NK-92 (cell line): ENCODE results near the gene CHAD.

Source experiments
- DNase-seq: peaks from one replicate; lab custom pipeline; 2025; ENCODE audit not compliant: unreplicated experiment; lab: John Stamatoyannopoulos, UW

CHAD gene, protein sequence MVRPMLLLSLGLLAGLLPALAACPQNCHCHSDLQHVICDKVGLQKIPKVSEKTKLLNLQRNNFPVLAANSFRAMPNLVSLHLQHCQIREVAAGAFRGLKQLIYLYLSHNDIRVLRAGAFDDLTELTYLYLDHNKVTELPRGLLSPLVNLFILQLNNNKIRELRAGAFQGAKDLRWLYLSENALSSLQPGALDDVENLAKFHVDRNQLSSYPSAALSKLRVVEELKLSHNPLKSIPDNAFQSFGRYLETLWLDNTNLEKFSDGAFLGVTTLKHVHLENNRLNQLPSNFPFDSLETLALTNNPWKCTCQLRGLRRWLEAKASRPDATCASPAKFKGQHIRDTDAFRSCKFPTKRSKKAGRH

DNA sequence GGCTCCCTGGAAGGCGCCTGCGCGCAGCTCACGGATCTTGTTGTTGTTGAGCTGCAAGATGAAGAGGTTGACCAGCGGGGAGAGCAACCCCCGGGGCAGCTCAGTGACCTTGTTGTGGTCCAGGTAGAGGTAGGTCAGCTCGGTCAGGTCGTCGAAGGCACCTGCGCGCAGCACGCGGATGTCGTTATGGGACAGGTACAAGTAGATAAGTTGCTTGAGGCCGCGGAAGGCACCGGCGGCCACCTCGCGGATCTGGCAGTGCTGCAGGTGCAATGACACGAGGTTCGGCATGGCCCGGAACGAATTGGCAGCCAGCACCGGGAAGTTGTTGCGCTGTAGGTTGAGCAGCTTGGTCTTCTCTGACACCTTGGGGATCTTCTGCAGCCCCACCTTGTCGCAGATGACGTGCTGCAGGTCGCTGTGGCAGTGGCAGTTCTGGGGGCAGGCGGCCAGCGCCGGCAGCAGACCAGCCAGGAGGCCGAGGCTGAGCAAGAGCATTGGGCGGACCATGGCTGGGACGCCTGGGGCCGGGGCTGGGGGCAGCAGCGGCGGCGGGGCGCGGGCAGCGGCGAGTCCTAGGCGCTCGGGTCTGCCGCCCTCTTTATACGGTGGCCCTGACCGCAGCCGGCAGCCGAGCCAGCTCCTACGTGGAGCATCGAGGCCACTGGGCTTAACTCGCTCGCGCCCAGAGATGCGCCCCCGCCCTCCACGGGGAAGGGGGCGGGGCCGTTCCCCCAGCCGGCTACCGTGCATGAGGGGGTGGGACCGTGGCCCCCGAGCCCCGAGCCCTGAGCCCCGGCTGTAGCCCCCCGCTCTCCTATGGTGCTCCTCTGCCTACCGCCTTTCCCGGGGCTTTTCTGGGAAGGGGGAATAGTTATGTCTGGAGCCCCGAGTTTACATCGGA lies at the start of gene CHAD:
Gene CHAD, minus strand, starts transcription at position 577 of the 904 bp plus-strand sequence. Its CDS starts 67 bp downstream, at position 510.
- DNase-seq, result no peak

DNA sequence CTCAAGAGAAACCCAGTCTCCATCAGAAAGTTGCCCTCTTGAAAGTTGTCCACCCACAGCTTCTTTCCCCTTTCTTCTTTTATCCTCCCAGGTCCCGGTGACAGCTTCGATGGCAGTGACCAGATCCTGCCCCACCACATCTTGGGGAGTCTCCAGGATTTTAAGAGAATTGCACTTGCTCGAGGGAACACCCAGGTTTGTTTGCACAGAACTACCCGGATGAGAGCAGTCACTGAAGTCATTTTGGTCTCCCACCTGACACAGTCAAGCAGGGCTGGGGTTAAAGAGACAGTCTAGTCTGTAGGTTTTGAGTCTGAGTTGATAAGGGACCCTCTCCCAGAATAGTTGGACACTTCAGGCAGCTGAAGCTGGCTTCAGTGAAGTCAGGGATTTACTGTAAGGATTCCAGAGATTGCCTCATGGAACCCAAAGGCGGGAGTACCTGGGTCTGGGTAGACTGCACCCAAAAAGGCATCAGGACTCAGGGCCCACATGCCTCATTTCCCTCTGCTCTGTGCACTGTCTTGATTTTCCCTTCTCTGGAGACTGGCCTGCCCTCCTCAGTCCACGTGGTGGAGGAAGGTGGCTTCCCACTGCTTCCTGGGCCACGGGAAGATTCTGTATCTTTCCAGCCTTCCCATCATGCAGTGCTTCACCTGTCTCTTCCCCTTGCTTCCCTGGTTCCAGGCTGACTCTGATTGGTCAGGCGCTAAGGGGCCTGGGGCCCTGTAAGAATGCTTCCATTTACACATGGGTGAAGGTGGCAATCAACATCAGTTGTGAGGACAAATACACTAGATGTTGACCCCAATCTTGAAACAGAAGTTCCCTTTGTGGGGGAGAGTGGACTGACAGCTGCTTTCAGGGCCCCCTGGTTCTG lies 49.1 kb upstream of the CHAD start:
- DNase-seq, result no peak

DNA sequence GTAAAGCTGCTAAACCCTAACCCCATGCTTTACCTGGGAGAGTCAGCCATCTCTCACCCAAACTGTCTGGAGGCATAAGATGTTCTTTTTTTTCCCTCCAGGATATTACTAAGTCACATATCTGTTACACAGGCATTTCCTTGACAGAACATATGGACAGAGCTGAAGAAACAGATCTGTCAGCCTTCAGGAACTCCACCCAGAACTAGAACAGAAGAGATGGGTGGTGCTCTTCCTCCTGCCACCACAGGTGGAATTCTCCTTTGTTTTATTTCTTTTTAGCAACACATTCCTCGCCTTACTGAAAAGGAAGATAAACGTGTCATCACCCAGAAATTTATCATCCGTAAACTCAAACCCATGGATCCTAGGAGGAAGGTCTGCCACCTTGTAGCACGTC lies 48.3 kb upstream of the CHAD start:
- DNase-seq, result no peak

DNA sequence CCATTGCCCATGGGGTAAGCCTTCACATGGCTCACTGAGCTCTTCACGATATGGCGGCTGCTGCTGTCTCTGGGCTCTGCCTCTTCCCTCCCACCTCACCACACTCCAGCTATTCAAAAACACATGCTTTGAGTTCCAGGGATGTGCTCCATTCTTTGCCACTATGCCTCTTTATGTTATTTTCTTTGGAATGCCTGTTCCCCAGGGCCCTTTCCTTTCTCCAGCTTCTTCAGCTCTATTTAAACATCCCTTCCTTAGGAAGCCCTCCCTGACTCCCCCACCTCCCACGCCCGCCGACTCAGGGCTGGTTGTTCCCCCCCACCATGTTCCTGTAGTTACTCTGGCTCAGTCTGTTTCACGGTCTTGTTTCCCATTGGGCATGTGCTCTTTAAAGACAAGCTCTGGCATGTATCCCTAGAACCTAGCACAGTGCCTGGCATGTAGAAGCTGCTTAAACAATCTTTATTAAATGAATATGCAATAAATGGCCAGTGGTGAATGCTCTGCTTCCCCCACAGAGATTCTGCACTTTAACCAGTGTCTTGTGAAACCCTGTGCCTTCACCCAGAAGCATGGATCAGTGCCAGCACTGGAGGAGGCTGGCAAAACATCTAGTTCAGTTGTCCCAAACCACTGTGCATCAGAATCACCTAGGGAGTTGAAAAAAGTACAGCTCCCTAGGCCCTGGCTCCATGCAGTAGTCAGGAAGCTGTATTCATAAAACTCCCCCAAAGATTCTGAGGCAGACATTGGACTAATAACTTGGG lies 46.4 kb upstream of the CHAD start:
- DNase-seq, result no peak

GRCh38 chr17:50514388-50514787 lies 45.7 kb upstream of the CHAD start:
- DNase-seq, result no peak

- DNase-seq, result no peak
Measured at GRCh38 chr17:50513495-50513894, 44.8 kb upstream of the CHAD start.

GRCh38 chr17:50511058-50511457 lies 42.4 kb upstream of the CHAD start:
- DNase-seq, result no peak

DNA sequence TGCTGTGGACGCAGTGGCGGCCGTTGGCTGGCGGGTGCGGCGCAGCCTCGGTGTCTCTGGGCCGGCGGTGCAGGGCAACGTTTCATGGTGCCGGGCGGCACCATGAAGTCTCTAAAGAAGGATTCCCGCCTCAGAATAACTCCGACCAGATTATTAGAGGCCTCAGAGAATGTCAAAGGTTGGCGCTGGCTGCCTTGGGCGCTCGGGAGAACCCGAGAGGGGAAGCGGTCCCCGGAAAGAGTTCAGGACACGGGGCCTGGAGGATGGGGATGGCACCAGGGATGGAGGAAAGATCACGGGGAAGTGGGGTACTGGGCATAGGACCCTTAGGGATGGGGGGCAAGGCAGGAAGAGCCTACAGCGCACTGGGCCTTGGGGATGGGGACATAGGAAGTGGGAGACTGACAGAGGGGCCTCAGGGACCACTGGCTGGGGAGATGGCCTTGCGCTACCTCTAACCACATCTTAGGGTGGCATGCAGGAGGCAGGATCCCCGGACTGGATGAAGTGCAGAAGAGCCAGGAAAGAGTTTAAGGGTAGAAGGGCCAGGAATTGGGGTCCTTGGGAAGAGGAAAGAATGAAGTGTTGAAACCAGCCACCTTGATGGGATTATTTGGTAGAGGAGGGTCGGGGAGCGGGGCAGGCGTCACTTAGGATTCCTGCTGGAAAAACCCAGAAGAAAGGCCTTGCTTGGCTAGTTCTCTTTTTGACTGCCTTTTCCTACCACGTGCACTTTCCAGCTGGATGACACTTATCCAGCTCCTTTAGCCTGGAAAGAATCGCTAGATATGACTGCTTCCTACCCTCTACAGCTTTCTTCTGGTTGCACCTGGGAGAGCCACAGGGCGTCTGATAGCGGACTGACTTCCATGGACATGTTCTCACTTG lies 40.1 kb upstream of the CHAD start:
- DNase-seq, result no peak

GRCh38 chr17:50507871-50508572 lies 39.3 kb upstream of the CHAD start, which contains the start of gene MYCBPAP:
Gene MYCBPAP (plus strand): TSS chr17:50508439. CDS start chr17:50508675, 236 bp downstream.
- peak; percentile 33 for DNase-seq

DNA sequence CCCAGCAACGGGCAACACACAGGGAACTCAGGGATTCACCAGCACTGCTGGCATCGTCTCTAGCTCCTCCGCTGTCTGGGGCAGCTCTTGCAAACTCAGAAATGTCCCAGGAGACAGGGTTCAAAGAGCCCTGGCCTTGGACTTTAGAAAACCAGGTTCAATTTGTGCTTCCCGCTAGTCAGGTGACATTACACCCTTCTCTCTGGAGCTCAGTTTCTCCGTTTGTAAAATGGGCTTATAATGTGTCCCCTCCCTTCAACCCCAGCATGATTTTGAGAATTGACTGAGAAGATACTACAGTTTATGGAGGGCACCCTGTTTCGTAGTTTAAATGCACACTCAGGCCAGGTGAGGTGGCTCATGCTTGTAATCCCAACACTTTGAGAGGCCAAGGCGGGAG lies 37.6 kb upstream of the CHAD start:
- DNase-seq, result no peak

- DNase-seq, result no peak
Measured at GRCh38 chr17:50505591-50506130, 37.0 kb upstream of the CHAD start.

- no peak for DNase-seq
Measured at GRCh38 chr17:50502301-50502990, 33.8 kb upstream of the CHAD start.

DNA sequence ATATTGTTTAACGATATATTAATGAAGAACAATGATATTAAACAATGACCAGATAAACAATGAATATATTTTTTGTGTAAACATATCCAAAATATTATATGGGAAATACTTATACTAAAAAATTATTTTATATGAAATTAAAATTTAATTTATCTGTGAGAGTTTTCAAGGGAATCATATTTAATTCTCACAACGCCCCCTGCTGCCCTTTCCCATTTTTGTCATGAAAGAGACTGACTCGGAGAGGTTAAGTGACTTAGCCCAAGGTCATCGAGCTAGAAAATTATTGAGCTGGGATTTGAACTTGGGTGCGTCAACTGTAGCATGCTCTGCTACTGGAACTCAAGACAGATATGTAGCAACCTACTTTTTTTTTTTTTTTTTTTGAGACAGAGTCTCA lies 32.4 kb upstream of the CHAD start:
- no peak for DNase-seq

- DNase-seq, result no peak
Measured at GRCh38 chr17:50499721-50500120, 31.0 kb upstream of the CHAD start.

GRCh38 chr17:50499270-50499669 lies 30.6 kb upstream of the CHAD start:
- no peak for DNase-seq

- no peak for DNase-seq
Measured at GRCh38 chr17:50498021-50498874, 29.6 kb upstream of the CHAD start.

- DNase-seq, result no peak
Measured at GRCh38 chr17:50495918-50496317, 27.2 kb upstream of the CHAD start.
